ENCODE results near the gene TMEM271.

TMEM271 gene

DNA sequence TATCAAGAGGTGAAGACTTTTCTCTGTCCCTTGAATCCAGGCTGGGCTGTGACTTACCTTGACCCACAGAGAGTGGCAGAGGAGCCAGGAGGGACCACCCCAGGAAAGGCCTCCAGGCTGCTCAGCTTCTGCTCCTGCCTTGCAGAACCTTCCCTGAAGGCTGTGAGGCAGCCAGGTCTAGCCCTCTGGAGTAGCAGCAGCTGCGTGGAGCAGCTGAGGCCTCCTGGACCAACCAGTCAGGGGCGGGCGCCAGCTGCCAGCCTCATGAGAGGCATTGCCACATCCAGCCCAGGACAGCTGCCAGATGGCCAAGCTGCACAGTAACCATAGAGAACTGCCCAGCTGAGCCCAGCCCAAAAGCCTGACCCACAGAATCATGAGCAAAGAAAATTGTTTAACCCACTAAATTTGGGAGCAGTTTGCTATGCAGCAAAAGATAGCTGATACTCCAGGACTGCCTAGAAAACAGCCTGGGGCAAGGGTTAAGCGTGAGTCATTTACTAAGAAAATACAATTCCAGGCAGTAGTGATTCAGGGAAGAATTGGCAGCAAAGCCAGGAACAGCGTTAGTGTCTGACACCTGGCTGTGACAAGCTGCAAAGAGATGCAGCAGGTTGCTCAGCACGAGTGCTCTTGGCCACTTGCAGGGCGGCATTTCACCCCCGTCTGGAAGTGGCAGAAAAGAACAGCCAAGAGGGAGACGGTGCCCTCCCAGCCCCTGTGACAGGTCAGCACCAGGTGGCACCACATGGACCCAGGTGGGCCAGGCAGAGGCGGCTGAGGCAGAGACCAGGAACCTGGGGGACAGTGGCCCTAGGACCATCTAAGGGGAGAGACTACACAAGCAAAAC, 34.5 kb upstream of the TMEM271 start:
- DNase-seq (ENCODE audit: low read depth) = no peak
- TF ChIP-seq, protein P1, sequence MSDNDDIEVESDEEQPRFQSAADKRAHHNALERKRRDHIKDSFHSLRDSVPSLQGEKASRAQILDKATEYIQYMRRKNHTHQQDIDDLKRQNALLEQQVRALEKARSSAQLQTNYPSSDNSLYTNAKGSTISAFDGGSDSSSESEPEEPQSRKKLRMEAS (IDR thresholded peaks at IDR 0.05; ENCODE audit: low read depth, low read length) = no peak
- TF ChIP-seq POLR2A (IDR thresholded peaks at IDR 0.05; ENCODE audit: extremely low read depth, insufficient read length) (no peak), MYC (IDR thresholded peaks at IDR 0.05; ENCODE audit: low read depth, low read length) (no peak), CTCF (IDR thresholded peaks at IDR 0.05; ENCODE audit: low read depth, low read length) (no peak)

GRCh38 chr4:609400-610050, 33.4 kb upstream of the TMEM271 start:
- DNase-seq (ENCODE audit: low read depth) = no peak
- TF ChIP-seq, protein P1 (IDR thresholded peaks at IDR 0.05; ENCODE audit: low read depth, low read length) = peak; percentile 62; the same call in 1 of the 2 replicates
- no peak for TF ChIP-seq MYC (IDR thresholded peaks at IDR 0.05; ENCODE audit: low read depth, low read length)
- H3K4me3 ChIP-seq (ENCODE audit: low read depth, low read length) = no peak overlapping the region

More for the DNA sequence above, 34.5 kb upstream of the TMEM271 start:
- H3K4me3 ChIP-seq (ENCODE audit: low read depth, low read length) = no peak overlapping the region

DNA sequence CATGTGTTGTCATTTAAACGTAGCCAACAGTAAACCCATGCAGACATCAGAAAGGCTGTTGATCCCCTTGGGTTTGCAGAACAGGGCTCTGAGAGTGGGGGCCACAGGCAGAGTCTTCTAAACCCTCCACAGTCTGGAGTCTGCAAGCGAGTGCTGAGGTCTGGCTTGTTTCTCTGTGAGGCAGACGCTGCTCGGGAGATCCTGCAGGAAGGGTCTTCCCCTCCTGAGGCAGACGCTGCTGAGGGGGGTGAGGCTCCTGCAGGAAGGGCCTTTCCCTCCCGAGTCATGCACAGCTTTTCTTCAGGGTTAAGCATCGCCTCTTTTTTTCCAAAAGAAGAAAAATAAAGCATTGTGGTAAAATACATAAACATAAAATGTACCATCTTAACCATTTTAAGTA, 32.1 kb upstream of the TMEM271 start:
- TF ChIP-seq, protein P1 (IDR thresholded peaks at IDR 0.05; ENCODE audit: low read depth, low read length) = no peak
- TF ChIP-seq MYC (IDR thresholded peaks at IDR 0.05; ENCODE audit: low read depth, low read length) (no peak), POLR2A (IDR thresholded peaks at IDR 0.05; ENCODE audit: extremely low read depth, insufficient read length) (no peak), CTCF (IDR thresholded peaks at IDR 0.05; ENCODE audit: low read depth, low read length) (no peak)
- DNase-seq (ENCODE audit: low read depth) = no peak
- H3K4me3 ChIP-seq (ENCODE audit: low read depth, low read length) = no peak overlapping the region

- TF ChIP-seq MYC (IDR thresholded peaks at IDR 0.05; ENCODE audit: low read depth, low read length) (no peak), CTCF (IDR thresholded peaks at IDR 0.05; ENCODE audit: low read depth, low read length) (no peak), POLR2A (IDR thresholded peaks at IDR 0.05; ENCODE audit: extremely low read depth, insufficient read length) (no peak)
- TF ChIP-seq, protein P1 (IDR thresholded peaks at IDR 0.05; ENCODE audit: low read depth, low read length) = no peak
Observed at GRCh38 chr4:605702-606425, 29.8 kb upstream of the TMEM271 start.

DNA sequence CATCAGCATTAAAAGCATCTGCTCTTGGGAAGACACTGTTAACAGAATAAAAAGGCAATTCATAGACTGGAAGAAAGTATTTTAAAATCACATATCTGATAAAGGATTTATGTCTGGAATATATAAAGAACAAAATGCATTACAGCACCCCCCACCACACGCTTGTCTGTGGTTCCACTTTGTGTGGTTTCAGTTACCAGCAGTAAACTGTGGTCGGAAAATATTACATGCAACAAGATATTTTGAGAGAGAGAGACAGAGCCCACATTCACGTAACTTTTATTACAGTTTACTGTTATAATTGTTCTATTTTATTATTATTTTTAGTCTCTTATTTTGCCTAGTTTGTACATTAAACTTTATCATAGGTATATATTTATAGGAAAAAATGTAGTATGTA, 28.0 kb upstream of the TMEM271 start:
- H3K4me3 ChIP-seq (ENCODE audit: low read depth, low read length) = no peak overlapping the region
- no peak for TF ChIP-seq CTCF (IDR thresholded peaks at IDR 0.05; ENCODE audit: low read depth, low read length)
- no peak for TF ChIP-seq POLR2A (IDR thresholded peaks at IDR 0.05; ENCODE audit: extremely low read depth, insufficient read length)
- TF ChIP-seq, protein P1 (IDR thresholded peaks at IDR 0.05; ENCODE audit: low read depth, low read length) = peak; percentile 30; the same call in 1 of the 2 replicates
- peak; percentile 61; the same call in 1 of the 2 replicates for TF ChIP-seq MYC (IDR thresholded peaks at IDR 0.05; ENCODE audit: low read depth, low read length)
- DNase-seq (ENCODE audit: low read depth) = peak; percentile 47

More at GRCh38 chr4:605702-606425, 29.8 kb upstream of the TMEM271 start:
- H3K4me3 ChIP-seq (ENCODE audit: low read depth, low read length) = no peak overlapping the region
- no peak for DNase-seq (ENCODE audit: low read depth)

All from NB4 (cell line).